ENCODE data around the gene HID1. TPM values are rescaled to one million over a fixed set of nuclear protein-coding genes. Genes with fewer than 3 reads are reported as not detected.

The HID1 gene
- total RNA-seq, 4 donors from 2014 or later: 4.0 to 24.1 (median 6.1) TPM

DNA sequence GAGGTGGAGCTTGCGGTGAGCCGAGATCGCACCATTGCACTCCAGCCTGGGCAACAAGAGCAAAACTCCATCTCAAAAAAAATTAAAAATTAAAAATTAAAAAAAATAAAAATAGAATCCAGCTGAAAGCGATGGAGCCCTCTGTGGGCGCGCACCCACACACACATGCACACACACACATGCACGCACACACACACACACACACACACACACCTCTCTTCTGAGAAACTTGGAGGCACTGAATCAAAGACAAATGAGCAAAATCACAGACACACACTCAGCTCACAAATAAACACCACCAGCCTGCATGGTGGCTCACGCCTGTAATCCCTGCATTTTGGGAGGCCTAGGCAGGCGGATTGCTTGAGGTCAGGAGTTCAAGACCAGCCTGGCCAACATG lies 69.5 kb downstream of the HID1 start:
- DNase-seq (ENCODE audit: low spot score) (no peak), ATAC-seq (ENCODE audit: low FRiP score) (no peak)
- TF ChIP-seq, protein P1, sequence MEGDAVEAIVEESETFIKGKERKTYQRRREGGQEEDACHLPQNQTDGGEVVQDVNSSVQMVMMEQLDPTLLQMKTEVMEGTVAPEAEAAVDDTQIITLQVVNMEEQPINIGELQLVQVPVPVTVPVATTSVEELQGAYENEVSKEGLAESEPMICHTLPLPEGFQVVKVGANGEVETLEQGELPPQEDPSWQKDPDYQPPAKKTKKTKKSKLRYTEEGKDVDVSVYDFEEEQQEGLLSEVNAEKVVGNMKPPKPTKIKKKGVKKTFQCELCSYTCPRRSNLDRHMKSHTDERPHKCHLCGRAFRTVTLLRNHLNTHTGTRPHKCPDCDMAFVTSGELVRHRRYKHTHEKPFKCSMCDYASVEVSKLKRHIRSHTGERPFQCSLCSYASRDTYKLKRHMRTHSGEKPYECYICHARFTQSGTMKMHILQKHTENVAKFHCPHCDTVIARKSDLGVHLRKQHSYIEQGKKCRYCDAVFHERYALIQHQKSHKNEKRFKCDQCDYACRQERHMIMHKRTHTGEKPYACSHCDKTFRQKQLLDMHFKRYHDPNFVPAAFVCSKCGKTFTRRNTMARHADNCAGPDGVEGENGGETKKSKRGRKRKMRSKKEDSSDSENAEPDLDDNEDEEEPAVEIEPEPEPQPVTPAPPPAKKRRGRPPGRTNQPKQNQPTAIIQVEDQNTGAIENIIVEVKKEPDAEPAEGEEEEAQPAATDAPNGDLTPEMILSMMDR (IDR thresholded peaks at IDR 0.05): no peak

DNA sequence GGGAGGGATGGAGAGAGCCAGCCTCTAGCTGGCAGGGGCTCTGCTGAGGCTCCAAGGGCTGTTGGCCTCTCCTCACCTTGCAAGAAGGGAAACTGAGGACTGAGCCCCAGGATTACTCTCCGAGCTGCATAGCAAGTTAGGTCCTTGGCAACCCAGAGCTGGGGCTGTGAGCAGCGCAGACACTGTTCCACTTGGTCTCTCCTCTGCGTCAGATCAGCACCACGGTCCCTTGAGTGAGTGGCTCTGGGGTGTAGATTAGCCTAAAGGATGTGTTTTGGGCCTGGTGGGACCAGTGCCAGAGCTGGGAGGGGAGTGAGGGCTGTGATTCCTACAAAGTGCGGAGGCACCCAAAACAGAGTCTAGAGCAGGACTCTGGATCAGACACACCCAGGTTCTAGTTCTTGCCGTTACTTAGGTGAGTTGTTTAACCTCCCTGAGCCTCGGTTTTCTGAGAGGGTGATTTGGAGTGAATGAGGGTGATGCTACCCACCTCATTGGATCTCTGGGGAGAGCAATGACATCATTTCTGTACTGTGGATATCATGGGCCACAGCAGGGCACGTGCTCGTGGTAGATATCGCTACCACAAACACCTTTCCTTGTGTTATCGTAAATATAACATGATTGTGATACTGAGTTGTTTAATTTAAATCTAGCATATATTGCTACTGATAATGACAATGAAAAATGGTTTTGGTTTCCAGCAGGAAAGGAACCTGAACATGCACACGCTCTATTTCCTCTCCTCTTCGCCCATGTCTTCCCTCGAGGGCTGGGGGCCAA lies 71.0 kb downstream of the HID1 start:
- TF ChIP-seq, protein P1 (IDR thresholded peaks at IDR 0.05): no peak
- DNase-seq (ENCODE audit: low spot score) (no peak), ATAC-seq (ENCODE audit: low FRiP score) (no peak)

Other genes starting within 250 kb of the HID1 start
- 1 to 10 TPM in 2 of 4 donors, under 1 TPM in 2; 0.48 to 3.0 (median 1.4) TPM for gene RAB37, start 235.5 kb downstream of the HID1 start, total RNA-seq
- gene NHERF1, start 224.1 kb downstream of the HID1 start, total RNA-seq: 10 to 100 TPM; 18.0 to 51.7 (median 21.8) TPM
- gene NAT9, start 196.4 kb downstream of the HID1 start, total RNA-seq: 10 to 100 TPM; 15.1 to 35.9 (median 24.2) TPM
- gene GRIN2C, start 112.9 kb downstream of the HID1 start, total RNA-seq: 1 to 10 TPM in 3 of 4 donors, not detected in 1; 1.0 to 4.7 (median 1.6) TPM
- 1 to 10 TPM; 4.4 to 5.7 (median 5.2) TPM for gene FDXR, start 99.8 kb downstream of the HID1 start, total RNA-seq
- gene FADS6, start 79.1 kb downstream of the HID1 start, total RNA-seq: not detected
- not detected for gene USH1G, start 49.5 kb downstream of the HID1 start, total RNA-seq
- not detected for gene OTOP2, start 48.5 kb downstream of the HID1 start, total RNA-seq
- gene OTOP3, start 36.9 kb downstream of the HID1 start, total RNA-seq: not detected
- 10 to 100 TPM in 2 of 4 donors, 1 to 10 TPM in 2; 8.5 to 23.2 (median 10.1) TPM for gene CDR2L, start 14.9 kb upstream of the HID1 start, total RNA-seq
- 10 to 100 TPM; 28.0 to 48.5 (median 42.6) TPM for gene MRPL58, start 39.9 kb upstream of the HID1 start, total RNA-seq
- gene ATP5PD, start 74.2 kb upstream of the HID1 start, total RNA-seq: 100 to 1,000 TPM; 159 to 394 (median 233) TPM
- gene KCTD2, start 74.5 kb upstream of the HID1 start, total RNA-seq: 10 to 100 TPM; 23.6 to 46.1 (median 34.6) TPM
- gene SLC16A5, start 115.2 kb upstream of the HID1 start, total RNA-seq: 10 to 100 TPM; 12.0 to 22.7 (median 16.4) TPM
- gene ARMC7, start 137.2 kb upstream of the HID1 start, total RNA-seq: 1 to 10 TPM; 3.1 to 7.7 (median 4.9) TPM
- 100 to 1,000 TPM in 1 of 4 donors, 10 to 100 TPM in 3; 56.0 to 101 (median 68.6) TPM for gene NT5C, start 159.0 kb upstream of the HID1 start, total RNA-seq
- gene JPT1, start 181.8 kb upstream of the HID1 start, total RNA-seq: 10 to 100 TPM; 18.8 to 45.9 (median 31.7) TPM
- 10 to 100 TPM; 53.3 to 62.9 (median 60.1) TPM for gene SUMO2, start 210.2 kb upstream of the HID1 start, total RNA-seq
- gene NUP85, start 232.9 kb upstream of the HID1 start, total RNA-seq: 10 to 100 TPM; 17.4 to 51.2 (median 34.8) TPM

Measured in omental fat pad (tissue), 4 donors.